GM19372 (cell line): ENCODE data around the gene CERT1.
"Not testable (repeated sequence)": the region's sequence is repeated elsewhere in the genome, so short reads cannot be mapped to it uniquely, and the experiment has no call there.

ENCODE experiments used
- ATAC-seq: cut with Tn5 transposase; IDR thresholded peaks from one replicate; pipeline ENCODE4 v1.9.1; 2021; ENCODE audit warnings: mild to moderate bottlenecking, low read depth, moderate library complexity; ENCODE audit not compliant: unreplicated experiment

The CERT1 gene, protein sequence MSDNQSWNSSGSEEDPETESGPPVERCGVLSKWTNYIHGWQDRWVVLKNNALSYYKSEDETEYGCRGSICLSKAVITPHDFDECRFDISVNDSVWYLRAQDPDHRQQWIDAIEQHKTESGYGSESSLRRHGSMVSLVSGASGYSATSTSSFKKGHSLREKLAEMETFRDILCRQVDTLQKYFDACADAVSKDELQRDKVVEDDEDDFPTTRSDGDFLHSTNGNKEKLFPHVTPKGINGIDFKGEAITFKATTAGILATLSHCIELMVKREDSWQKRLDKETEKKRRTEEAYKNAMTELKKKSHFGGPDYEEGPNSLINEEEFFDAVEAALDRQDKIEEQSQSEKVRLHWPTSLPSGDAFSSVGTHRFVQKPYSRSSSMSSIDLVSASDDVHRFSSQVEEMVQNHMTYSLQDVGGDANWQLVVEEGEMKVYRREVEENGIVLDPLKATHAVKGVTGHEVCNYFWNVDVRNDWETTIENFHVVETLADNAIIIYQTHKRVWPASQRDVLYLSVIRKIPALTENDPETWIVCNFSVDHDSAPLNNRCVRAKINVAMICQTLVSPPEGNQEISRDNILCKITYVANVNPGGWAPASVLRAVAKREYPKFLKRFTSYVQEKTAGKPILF

DNA sequence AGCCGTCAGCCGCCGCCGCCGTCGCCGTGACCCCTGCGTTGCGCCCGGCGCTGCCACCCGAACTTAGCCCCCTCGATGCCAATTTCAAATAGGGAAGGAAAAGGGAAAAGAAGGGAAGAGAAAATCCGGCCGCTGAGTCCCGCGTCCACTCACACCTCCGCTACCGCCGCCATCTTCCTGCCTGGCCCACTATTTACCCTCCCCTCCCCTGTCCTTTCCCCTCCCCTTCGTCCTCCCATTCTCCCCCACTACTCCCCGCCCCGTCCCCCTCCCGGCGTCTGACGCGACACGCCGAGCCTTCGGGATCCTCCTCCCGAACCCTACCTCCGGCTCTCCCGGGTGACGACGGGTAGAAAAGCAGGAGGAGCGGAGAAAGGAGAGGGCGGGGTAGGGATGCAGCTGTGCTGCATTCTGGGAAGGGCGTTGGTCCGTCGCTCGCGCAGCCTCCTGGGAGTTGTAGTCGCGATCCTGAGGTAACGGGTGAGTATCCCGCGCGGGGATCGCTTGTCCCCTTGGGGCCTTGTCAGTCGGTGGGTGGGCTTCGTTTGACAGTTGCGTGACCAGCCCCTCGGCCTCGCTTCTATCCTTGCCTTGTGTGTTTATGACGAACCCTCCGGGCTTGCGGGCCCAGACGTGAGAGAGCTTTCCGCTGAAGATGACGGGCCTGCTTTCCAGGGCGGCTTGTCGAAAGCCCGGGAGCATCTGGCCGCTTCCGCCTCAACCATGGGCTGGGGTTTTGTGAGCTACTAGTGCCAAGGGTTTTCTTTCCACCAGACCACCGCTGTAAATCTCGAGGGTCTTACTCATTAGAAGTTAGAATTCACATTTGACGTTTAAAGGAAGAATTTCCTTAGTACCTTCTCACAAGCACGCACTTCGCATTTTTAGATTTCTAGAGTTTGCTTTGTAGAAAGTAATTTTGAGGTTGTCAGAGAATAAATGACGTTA lies at the start of gene CERT1, which contains the start of gene POLK:
Gene CERT1 (minus strand): TSS at position 195 of the 948 bp plus-strand sequence. CDS start 422 bp downstream, outside the sequence.
Gene POLK (plus strand): TSS at position 457 of the 948 bp plus-strand sequence.
- ATAC-seq, result peak; percentile 80

DNA sequence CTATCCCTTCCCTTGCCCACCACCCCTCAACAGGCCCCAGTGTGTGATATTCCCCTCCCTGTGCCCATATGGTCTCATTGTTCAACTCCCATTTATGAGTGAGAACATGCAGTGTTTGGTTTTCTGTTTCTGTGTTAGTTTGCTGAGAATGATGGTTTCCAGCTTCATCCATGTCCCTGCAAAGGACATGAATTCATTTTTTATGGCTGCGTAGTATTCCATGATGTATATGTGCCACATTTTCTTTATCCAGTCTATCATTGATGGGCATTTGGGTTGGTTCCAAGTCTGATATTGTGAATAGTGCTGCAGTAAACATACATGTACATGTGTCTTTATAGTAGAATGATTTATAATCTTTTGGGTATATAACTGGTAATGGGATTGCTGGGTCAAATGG lies 49.2 kb upstream of the CERT1 start:
- not testable (repeated sequence) for ATAC-seq

DNA sequence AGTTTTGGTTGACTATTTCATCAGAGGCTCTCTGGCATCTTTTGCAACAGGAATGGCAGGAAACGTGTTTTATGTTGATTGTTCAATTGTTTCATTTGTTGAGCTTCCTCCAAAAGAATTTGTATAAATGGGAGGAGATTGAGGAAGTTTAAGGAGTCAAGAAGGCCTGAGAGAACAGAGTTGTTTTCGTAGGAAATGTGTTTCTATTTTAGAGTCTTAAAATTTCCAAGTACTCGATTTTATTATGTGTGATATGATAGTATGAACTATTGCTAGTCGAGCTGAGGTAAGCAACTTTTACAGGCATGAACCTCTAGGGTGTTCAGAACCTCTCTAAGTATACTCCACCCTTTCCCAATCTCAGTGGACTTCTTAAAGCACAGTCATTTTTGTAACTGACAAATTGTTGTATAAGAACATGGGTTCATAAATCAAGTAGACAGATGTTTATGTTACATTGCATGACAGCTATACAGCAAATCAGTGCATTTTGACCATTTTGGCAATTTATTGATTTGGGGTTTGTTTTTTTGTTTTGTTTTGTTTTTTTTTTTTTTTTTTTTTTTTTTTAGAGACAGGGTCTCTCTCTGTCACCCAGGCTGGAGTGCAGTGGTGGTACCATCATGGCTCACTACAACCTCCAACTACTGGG lies 47.7 kb upstream of the CERT1 start:
- ATAC-seq, result no peak

DNA sequence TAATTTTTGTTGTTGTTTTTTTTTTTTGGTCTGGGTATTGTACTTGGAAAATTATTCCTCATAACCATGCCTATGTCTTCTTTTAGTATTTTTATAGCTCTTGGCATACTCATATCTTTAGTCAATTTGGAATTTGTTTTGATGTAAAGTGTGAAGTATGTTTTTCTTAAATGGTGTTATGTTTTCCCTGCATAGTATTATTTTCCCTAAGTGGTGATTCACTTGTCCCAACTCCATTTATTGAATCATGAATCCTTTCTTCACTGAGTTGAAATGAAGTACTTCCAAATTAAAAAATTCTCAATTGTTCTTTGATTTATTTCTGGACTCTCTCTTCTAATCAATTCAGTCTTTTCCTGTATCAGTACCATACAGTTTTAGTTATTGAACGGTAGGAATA lies 46.8 kb upstream of the CERT1 start:
- ATAC-seq, result no peak

DNA sequence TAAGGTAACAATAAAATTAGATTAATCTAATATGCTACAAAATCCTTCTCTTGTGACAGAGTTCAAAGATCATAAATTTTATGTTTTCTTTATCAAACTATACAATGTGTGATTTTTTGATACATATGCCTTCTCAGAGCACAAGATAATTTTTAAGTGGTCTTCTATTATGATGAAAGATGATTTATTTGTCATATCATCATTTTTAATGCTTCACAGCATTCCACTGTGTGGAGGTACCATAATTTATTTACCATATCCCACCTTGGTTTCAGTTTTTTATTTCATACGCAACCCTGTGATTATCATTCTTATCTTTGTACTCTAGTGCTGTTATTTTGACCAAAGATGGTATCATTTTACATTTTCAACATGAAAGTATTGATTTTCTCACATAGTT lies 41.9 kb upstream of the CERT1 start:
- no peak for ATAC-seq

DNA sequence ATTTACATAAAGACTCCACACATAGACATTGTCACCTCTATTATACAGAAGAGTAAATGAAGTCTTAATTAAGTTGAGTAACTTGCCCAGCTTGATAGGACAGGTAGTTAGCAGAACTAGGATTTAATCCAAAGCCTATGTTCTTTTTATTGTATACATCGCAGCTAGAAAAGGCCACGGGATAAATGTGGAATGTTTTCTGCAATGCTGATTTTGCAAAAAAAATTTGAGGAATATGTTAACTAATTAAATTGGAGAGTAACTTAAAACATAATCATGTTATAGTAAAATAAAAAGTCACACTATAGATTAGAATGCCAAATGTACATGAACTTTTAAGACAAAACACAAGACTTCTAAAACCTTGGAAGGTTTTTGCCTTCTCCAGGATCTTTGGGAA lies 41.3 kb upstream of the CERT1 start:
- ATAC-seq, result no peak

DNA sequence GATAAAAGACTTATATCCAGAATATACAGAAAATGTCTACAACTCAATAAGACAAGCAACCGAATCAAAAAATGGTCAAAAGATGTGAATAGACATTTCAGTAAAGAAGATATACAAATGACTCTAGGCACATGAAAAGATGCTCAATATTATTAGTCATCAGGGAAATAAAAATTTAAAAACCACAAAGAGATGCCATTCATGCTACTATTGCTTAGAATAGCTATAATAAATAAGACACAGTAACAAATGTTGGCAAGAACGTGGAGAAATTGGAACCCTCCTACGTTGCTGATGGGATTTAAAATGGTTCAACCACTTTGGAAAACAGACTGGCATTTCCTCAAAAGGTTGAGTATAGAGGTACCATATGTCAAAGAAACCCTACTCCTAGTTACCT lies 40.0 kb upstream of the CERT1 start:
- ATAC-seq, result no peak

DNA sequence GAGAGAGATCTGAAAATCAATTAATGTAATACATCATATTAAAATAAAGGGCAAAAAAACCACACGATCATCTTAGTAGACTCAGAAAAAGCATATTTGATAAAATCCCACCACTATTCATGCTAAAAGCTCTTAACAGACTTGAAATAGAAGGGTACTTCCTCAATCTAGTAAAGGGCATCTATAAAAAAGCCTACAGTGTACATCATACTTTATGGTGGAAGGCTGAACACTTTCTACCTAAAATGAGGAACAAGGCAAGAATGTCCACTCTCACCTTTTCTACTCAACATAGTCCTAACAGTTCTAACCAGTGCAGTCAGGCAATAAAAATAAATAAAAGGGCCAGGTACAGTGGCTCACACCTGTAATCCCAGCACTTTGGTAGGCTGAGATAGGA lies 39.2 kb upstream of the CERT1 start:
- ATAC-seq, result no peak

DNA sequence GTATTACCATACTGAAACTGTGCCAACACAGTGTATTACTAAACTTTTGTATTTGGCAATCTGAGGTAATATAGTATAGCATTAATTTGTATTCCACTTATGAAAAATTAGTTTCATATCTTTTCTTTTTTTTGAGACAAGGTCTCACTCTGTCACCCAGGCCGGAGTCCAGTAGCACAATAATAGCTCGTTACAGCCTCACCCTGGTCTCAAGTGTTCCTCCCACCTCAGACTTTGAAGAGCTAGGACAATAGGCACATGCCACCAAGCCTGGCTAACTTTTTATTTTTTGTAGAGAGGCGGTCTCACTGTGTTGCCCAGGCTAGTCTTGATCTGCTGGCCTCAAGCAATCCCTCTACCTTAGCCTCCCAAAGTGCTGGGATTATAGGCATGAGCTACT lies 36.4 kb upstream of the CERT1 start:
- no peak for ATAC-seq

DNA sequence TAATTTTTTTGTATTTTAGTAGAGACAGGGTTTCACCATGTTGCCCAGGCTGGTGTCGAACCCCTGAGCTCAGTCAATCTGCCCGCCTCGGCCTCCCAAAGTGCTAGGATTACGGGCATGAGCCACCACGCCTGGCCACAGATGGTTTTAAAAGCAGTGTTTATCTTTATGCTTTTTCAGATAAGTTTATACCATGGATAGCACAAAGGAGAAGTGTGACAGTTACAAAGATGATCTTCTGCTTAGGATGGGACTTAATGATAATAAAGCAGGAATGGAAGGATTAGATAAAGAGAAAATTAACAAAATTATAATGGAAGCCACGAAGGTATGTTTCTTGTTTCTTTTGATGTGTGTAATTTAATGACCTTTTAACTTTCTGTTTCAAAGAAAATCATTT lies 35.4 kb upstream of the CERT1 start:
- ATAC-seq, result no peak

DNA sequence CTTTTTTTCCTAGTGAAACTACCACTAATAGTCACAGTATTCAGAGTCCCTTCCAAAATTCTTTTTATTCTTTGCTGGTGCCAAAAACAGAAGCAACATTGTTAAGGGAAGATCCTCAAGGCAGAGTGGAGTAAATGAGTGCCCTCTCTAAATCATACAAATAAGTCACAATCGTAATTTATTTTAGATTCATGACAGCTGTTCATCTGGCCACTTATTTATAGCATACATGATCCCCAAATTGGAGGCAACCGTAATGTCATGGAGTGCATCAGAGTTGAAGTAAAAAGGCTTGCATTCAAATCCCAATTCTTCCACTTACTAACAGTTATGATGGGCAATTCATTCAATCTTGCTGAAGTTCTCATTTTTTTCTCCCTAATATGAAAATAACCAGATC lies 33.7 kb upstream of the CERT1 start:
- ATAC-seq, result no peak

DNA sequence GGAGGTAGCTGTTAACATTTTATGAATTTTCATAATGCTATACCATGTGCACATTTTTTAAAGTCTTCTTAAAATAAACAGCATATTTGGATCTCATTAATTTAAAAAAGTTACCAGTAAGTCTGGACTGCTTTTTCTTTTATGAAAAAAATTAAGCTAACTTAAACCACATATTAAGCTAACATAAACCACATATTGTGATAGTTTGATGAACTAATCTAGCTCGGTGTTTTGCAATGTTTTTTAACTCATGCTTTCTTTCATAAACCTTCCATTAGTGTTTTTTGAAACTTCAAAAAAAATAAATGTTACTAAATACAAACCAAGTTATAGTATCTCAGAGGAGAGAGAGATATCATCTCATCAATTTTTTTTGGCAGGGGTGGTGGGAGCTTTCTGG lies 26.8 kb upstream of the CERT1 start:
- no peak for ATAC-seq

DNA sequence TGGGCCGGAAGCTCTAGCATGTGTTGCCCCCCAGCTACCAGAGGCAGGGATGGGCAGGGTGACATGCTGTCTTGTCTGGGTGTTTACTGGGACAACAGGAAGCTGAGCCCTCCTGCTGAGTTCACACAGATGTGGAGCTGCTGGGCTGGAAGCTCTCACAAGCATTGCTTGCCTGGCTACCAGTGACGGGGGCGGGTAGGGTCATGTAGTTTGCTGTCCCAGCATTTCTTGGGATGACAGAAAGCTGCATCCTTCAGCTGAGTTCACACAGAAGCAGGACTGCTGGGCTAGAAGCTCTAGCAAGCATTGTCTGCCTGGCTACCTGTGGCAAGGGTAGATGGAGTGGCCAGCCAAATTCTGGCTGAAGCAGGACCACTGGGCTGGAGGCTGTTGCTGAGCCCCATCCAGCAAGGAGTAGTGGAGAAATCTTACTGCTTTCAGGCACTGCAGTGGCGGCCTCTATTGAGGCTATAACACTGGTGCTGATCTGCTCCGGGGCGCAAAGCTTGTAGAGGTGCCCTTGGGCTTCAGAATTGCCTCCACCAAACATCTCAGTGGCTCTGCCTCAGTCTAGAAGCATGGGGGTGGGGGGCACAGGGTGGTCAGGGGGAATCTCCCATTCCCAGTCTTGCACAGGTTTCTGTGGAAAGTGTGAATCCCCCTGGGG lies 25.4 kb upstream of the CERT1 start:
- ATAC-seq, result no peak

DNA sequence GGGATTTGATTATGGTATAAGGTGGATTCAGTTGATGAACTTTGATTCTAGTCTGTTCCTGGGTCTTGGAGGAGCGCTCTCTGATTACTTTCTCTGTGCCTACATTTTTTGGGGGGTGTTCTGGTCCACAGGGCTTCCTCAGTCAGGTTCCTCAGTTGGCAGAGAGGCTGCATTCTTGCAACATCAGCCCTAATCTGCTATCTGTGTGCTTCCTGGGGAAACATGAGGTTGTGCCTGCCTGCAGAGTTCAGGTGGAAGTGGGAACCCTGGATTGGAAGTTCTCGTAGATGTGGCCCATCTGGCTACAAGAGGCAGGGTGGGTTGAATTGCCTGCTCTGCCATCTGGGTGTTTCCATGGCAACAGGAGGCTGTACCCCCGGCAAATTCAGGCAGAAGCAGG lies 24.7 kb upstream of the CERT1 start:
- no peak for ATAC-seq

DNA sequence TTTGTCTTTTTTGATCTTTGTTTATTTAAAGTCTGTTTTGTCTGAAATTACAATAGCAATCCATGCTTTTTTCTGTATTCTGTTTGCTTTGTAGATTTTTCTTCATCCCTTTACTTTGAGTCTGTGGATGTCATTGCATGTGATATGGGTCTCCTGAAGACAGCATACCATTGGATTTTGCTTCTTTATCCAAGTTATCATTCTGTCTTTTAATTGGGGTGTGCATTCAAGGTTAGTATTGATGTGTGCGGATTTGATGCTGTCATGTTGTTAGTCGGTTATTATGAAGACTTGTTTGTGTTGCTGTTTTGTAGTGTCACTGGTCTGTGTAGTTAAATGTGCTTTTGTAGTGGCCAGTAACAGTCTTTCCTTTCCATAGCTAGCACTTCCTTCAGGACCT lies 23.3 kb upstream of the CERT1 start:
- ATAC-seq, result no peak

DNA sequence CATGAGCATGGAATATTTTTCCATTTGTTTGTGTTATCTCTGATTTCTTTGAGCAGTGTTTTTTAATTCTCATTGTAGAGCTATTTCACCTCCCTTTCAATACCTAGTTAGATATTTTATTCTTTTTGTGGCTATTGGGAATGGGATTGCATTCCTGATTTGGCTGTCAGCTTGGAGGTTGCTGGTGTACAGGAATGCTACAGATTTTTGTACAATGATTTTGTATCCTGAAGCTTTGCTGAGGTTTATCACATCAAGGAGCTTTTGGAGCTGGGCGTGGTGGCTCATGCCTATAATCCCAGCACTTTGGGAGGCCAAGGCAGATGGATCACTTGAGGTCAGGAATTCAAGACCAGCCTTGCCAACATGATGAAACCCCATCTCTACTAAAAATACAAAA lies 22.3 kb upstream of the CERT1 start:
- not testable (repeated sequence) for ATAC-seq

DNA sequence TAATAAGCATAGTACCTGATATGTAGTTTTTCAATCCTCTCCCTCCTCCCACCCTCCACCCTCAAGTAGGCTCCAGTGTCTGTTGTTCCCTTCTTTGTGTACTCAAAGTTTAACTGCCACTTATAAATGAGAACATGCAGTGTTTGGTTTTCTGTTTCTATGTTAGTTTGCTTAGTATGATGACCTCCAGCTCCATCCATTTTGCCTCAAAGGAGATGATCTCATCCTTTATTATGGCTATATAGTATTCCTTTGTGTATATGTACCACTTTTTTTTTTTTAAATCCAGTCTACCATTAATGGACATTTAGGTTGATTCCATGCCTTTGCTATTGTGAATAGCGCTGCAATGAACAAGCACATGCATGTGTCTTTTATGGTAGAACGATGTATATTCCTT lies 20.8 kb upstream of the CERT1 start:
- no peak for ATAC-seq

DNA sequence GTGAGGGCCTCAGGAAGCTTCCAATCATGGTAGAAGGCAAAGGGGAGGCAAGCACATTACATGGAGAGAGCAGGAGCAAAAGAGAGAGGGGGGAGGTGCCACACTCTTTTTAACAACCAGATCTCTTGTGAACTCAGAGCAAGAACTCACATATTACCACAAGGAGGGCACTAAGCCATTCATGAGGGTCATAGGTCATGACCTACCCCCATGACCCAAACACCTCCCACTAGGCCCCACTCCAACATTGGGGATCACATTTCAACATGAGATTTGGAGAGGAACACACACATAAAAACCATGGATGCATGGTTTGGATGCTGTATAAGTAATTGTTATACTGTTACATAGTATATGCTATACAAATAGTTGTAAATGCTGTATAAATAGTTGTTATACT lies 17.8 kb upstream of the CERT1 start:
- no peak for ATAC-seq

DNA sequence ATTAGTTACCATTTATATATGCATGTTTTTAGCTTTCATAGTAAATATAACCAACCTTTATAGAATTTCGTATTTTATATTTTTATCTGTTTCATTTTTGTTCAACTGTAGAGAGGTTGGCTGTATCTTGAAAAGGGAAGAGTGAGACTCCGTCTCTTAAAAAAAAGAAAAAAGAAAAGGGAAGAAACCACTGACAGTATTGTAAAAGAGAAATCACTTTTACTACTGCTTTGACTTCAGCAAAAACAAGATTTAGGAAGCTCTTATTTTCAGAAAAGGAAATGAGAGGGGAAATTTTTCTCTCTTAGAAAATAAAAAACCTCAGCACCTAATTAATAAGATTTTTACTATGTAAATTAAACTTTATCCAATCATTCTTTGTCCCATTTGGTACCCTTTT lies 14.6 kb upstream of the CERT1 start:
- no peak for ATAC-seq

DNA sequence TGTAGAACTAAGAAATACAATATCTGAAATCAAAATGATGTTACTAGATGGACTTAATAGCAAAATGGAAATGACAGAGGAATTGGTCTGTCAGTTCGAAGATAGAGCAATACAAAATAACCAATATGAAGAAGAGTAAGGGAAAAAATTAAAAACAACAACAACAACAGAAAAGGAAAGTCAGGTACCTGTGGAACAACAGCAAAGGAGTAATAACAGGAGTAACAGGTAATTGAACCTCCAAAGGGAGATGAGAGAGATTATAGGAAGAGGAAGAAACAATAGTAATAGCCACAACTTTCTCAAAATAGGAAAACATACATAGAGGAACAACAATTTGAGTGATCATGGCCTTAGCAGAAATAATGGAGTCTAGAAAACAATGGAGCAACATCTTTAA lies 13.9 kb upstream of the CERT1 start:
- ATAC-seq, result no peak
